C4-2B (cell line): ENCODE data around the gene RPRD1A.

Experiments used
- CTCF ChIP-seq: fragments of 450-650 bp; conservative IDR thresholded peaks from 2 replicates; pipeline ENCODE4 v1.5.1; 2017; ENCODE audit warnings: mild to moderate bottlenecking
- ZFX ChIP-seq: fragments of 450-650 bp; IDR thresholded peaks from 2 replicates; pipeline ENCODE4 v1.6.1; 2017

DNA sequence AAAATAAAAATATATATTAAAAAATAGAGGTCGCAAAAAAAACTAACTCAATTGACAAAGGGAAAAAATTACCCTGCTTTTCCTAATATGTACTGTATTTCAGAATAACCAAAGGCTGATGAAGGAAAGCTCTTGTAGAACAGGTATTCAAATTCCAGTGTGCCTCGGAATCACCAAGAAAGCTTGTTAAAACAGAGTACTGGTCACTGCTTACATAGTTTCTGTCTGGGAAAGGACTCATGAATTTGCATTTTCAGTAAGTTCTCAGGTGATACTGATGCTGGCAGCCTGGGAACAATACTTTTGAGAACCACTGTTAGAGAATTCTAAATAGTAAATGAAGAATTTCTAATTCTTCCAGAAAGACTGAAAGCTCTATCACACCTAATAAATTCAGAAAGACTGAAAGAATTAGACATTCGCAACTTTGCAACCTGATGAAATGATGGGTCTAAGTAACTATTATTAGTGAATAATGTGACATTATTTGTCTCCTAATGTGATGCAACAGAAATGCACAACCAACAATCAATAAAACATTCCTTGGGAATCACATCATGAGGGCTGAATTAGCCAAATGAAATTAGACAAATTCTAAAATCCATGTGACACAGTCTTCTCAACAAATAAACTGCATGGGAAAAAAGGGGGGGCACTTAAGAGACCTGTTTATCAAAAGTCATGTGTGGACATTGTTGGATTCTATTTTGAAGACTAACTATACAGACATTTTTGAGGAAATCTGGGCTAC, 21.9 kb downstream of the RPRD1A start:
- TF ChIP-seq CTCF (no peak), ZFX (no peak)
